Neutrophil (primary cell): ENCODE data around the gene PGC.
A peak's percentile ranks its signal among the peaks of the same experiment; 100 is the strongest.

Experiments used
- H3K27ac ChIP-seq: fragments of 200-600 bp; sonication (generic); 2 replicates; pipeline ENCODE4 v1.5.1; 2016; ENCODE audit warnings: mild to moderate bottlenecking, moderate library complexity
- H3K27me3 ChIP-seq: fragments of 200-600 bp; sonication (generic); 2 replicates; pipeline ENCODE4 v1.6.0; 2016; ENCODE audit warnings: mild to moderate bottlenecking
- H3K36me3 ChIP-seq: fragments of 200-600 bp; sonication (generic); 2 replicates; pipeline ENCODE4 v1.5.1; 2017
- H3K4me1 ChIP-seq, 2 experiments: fragments of 200-600 bp in 1 of 2; sonication (generic) in 1 of 2; 1 replicate in 1 of 2; 2 replicates in 1 of 2; pipeline versions ENCODE4 v1.5.1 to v1.6.1; 2013 to 2016; ENCODE audit warnings: low read depth in 1 of 2, low read length in 1 of 2, mild to moderate bottlenecking in 1 of 2, moderate library complexity in 1 of 2; ENCODE audit not compliant: control insufficient read depth in 1 of 2, insufficient read depth in 1 of 2
- H3K4me3 ChIP-seq, 2 experiments: fragments of 200-600 bp in 1 of 2; sonication (generic) in 1 of 2; 1 replicate in 1 of 2; 2 replicates in 1 of 2; pipeline ENCODE4 v1.5.1; 2013 to 2016; ENCODE audit warnings: low read depth in 1 of 2, low read length in 1 of 2, mild to moderate bottlenecking in 1 of 2, moderate library complexity in 1 of 2
- H3K9me3 ChIP-seq: fragments of 200-600 bp; sonication (generic); 2 replicates; pipeline ENCODE4 v1.5.1; 2016
- CTCF ChIP-seq: fragments of 200-600 bp; sonication (generic); IDR thresholded peaks from 2 replicates; pipeline ENCODE4 v1.5.1; 2016; ENCODE audit warnings: antibody characterized with exemption

The PGC gene

GRCh38 chr6:41784581-41785171 lies 37.5 kb upstream of the PGC start:
- no peak for TF ChIP-seq CTCF
- Histone ChIP-seq H3K4me3 (no peak overlapping the region), H3K36me3 (no peaks in the 10 kb centered on the region)

GRCh38 chr6:41783106-41783780 lies 36.0 kb upstream of the PGC start:
- no peak for TF ChIP-seq CTCF
- Histone ChIP-seq H3K36me3 (no peaks in the 10 kb centered on the region), H3K4me3 (no peak overlapping the region), H3K4me1 (peaks cover 62% of the 10 kb centered on the region in 2 experiments), H3K27me3 (no peaks in the 10 kb centered on the region), H3K9me3 (no peaks in the 10 kb centered on the region), H3K27ac (no peak overlapping the region)

More at GRCh38 chr6:41784581-41785171, 37.5 kb upstream of the PGC start:
- peaks cover 50 to 53% of the 10 kb centered on the region in 2 experiments for H3K4me1 ChIP-seq
- peak overlapping the region; percentile 93 for H3K27ac ChIP-seq
- H3K9me3 ChIP-seq = no peaks in the 10 kb centered on the region
- no peaks in the 10 kb centered on the region for H3K27me3 ChIP-seq

DNA sequence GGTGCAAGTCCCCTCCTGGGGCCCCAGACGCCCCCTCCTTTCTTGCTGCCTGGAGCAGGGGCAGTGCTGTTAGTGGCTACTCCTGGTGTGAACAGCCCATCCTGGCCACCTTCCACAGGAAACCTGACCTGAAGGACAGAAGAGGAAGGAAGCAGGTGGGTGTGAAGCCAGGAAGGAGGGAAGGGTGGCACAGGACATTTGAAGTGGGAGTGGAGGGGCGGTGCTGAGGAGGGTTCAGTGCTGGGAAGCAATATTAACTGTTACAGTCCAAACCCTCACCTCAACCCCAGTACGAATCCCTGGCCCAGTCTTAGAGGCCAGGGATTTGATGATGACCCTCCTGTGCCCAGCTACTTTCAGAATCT lies 34.2 kb upstream of the PGC start:
- Histone ChIP-seq H3K9me3 (no peaks in the 10 kb centered on the region), H3K4me3 (peak overlapping the region in 1 of 2 experiments; percentile 54), H3K27me3 (no peaks in the 10 kb centered on the region), H3K4me1 (peaks cover 68 to 74% of the 10 kb centered on the region in 2 experiments), H3K36me3 (no peaks in the 10 kb centered on the region), H3K27ac (peak overlapping the region; percentile 38)
- TF ChIP-seq CTCF = no peak

- H3K9me3 ChIP-seq = no peaks in the 10 kb centered on the region
- H3K27me3 ChIP-seq = no peaks in the 10 kb centered on the region
- no peak for TF ChIP-seq CTCF
- peak within 1 kb of the TSS; percentile 53 for H3K27ac ChIP-seq
- H3K36me3 ChIP-seq = no peaks in the 10 kb centered on the region
- peaks cover 63 to 73% of the 10 kb centered on the region in 2 experiments for H3K4me1 ChIP-seq
- H3K4me3 ChIP-seq = peak within 1 kb of the TSS; percentile 80 to 81
These were observed 33.6 kb upstream of the PGC start, which contains the start of gene PRICKLE4 for GRCh38 chr6:41780551-41781365. PRICKLE4 (plus strand) TSS chr6:41780782; CDS start chr6:41783474, 2,692 bp downstream.

- Histone ChIP-seq H3K4me1 (peaks cover 55 to 65% of the 10 kb centered on the region in 2 experiments), H3K27ac (peak within 1 kb of the TSS; percentile 63), H3K36me3 (peaks cover 6% of the 10 kb centered on the region), H3K27me3 (no peaks in the 10 kb centered on the region), H3K4me3 (peak within 1 kb of the TSS; percentile 80 to 81), H3K9me3 (no peaks in the 10 kb centered on the region)
- TF ChIP-seq CTCF = peak; percentile 99
These were observed 32.8 kb upstream of the PGC start, which contains the start of gene FRS3 for GRCh38 chr6:41779788-41780550. FRS3 (minus strand) TSS chr6:41779900; CDS start chr6:41776987, 2,913 bp downstream.
